Measurements from ENCODE around the gene SHB. TPM values are rescaled to one million over a fixed set of nuclear protein-coding genes. Genes with fewer than 3 reads are reported as not detected.
A peak's percentile ranks its signal among the peaks of the same experiment; 100 is the strongest.

Gene SHB
- total and polyA plus RNA-seq, 7 donors, result 4.0 to 30.7 (median 8.6) TPM

GRCh38 chr9:38089387-38090165 is 20.5 kb upstream of the SHB start:
- H3K27me3 ChIP-seq (ENCODE audit: insufficient read depth in 3 of 3, low read length in 2 of 3), result no peaks in the 10 kb centered on the region
- ATAC-seq, result no peak
- peaks cover 8% of the 10 kb centered on the region for H3K4me1 ChIP-seq
- no peaks in the 10 kb centered on the region for H3K36me3 ChIP-seq (ENCODE audit: insufficient read depth in 1 of 2, low read depth in 1 of 2)
- WGBS, 3 donors, result 87 to 95% (median 93%) methylated on average over 2 of the region's 2 CpGs
- no peaks in the 10 kb centered on the region for H3K9me3 ChIP-seq
- H3K27ac ChIP-seq, result no peak overlapping the region
- no peak overlapping the region for H3K4me3 ChIP-seq
- TF ChIP-seq CTCF (IDR thresholded peaks at IDR 0.05), result no peak
- intact Hi-C loops (cut with DNase I), result loop anchor here in 1 of 2 donors (2.0 to 5.0 kb wide), 3 partner anchors 68 to 273 kb away; no protein-coding TSS in a partner anchor
- no peak for DNase-seq

DNA sequence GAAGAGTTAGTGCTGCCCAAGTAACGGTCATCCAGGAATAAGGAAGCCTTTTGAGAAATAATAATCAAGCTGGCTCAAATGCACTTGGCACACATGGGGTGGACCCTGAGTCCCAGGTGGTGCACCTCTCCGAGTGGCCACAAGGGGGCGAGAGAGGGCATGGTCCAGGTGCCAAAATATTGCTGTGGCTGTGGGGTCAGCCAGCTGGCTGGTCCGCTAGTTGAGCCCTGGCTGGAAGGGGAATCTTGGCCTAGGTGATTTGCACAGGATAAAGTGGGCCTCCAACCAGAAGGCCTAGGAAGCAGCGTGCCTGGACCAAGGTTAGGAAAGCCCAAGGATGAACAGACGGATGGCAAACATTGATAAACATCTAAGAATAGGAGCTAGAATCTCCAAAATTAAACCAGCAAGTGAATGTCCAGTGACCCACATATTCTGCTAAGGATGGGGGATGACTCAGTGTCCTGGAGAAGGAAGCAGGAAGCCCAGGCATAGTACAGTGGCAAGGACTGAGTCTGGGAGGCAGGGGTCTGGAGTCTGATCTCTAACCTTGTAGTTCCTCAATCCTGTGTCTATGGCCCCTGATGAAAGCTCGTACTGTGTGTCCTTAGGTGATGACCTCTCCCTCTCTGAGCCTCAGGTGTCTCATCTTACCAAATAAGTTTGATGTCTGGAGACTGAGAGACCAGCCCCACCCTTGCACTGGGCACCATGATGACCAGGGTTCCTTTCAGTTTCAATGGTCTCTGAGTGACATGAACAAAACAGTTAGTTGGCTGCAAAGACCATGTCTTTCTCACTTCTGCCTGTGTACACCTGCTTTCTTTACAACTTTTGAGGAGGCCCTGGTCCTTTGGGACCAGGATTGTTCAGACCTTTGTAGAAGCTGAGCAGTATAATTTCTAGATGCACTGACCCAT is 19.2 kb upstream of the SHB start:
- peak; percentile 87 to 96 (median 90) for ATAC-seq
- H3K36me3 ChIP-seq (ENCODE audit: insufficient read depth in 1 of 2, low read depth in 1 of 2), result no peaks in the 10 kb centered on the region
- intact Hi-C loops (cut with DNase I), result loop anchor here in 1 of 2 donors (2.0 to 5.0 kb wide), 3 partner anchors 69 to 275 kb away; no protein-coding TSS in a partner anchor
- peak; percentile 76 to 85 for DNase-seq
- TF ChIP-seq CTCF (IDR thresholded peaks at IDR 0.05), result peak; percentile 98
- WGBS, 3 donors, result 25 to 29% (median 26%) methylated on average over 7 of the region's 7 CpGs
- H3K27ac ChIP-seq, result peak overlapping the region; percentile 46
- H3K27me3 ChIP-seq (ENCODE audit: insufficient read depth in 3 of 3, low read length in 2 of 3), result no peaks in the 10 kb centered on the region
- no peak overlapping the region for H3K4me3 ChIP-seq
- H3K4me1 ChIP-seq, result peaks cover 12% of the 10 kb centered on the region
- no peaks in the 10 kb centered on the region for H3K9me3 ChIP-seq

DNA sequence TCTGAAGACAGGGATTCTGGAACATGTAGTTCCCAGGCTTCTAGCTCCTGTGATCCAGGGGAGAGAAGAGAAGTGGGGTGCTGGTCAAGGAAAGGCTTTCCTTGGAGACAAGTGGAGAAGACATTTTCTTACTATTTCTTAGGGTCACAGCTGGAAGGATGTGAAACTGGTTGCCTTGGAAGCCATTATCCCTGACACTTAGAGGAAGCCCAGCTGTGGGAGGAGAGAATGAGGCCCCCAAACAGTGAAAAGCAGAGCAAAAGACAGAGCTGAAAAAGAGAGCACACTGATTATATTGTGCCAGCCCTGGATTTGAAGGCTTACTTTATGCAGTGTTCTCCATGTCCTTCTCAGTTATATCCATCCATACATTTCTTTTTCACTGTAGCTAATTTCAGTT is 17.5 kb upstream of the SHB start:
- TF ChIP-seq CTCF (IDR thresholded peaks at IDR 0.05), result no peak
- Histone ChIP-seq H3K27ac (no peak overlapping the region), H3K4me1 (peaks cover 20% of the 10 kb centered on the region), H3K27me3 (ENCODE audit: insufficient read depth in 3 of 3, low read length in 2 of 3) (no peaks in the 10 kb centered on the region), H3K9me3 (no peaks in the 10 kb centered on the region), H3K36me3 (ENCODE audit: insufficient read depth in 1 of 2, low read depth in 1 of 2) (no peaks in the 10 kb centered on the region), H3K4me3 (no peak overlapping the region)
- DNase-seq (no peak), ATAC-seq (no peak)
- intact Hi-C loops (cut with DNase I), result loop anchor here in 1 of 2 donors (5.0 kb wide), 2 partner anchors 71 to 169 kb away; no protein-coding TSS in a partner anchor

GRCh38 chr9:38085308-38085707 is 16.3 kb upstream of the SHB start:
- Histone ChIP-seq H3K4me3 (no peak overlapping the region), H3K36me3 (ENCODE audit: insufficient read depth in 1 of 2, low read depth in 1 of 2) (no peaks in the 10 kb centered on the region), H3K4me1 (peaks cover 20% of the 10 kb centered on the region), H3K27ac (no peak overlapping the region), H3K27me3 (ENCODE audit: insufficient read depth in 3 of 3, low read length in 2 of 3) (no peaks in the 10 kb centered on the region), H3K9me3 (no peaks in the 10 kb centered on the region)
- intact Hi-C loops (cut with DNase I), result loop anchor here in 1 of 2 donors (5.0 kb wide), 2 partner anchors 72 to 168 kb away; no protein-coding TSS in a partner anchor
- 85 to 87% (median 86%) methylated on average over 5 of the region's 5 CpGs for WGBS, 3 donors
- ATAC-seq (no peak), DNase-seq (no peak)
- TF ChIP-seq CTCF (IDR thresholded peaks at IDR 0.05), result no peak

All from psoas muscle (tissue), 8 donors.